Psoas muscle (tissue), 8 donors: ENCODE results near the gene ITGB1. TPM values are rescaled to one million over a fixed set of nuclear protein-coding genes. Genes with fewer than 3 reads are reported as not detected.

Source experiments
- ATAC-seq, 4 donors: fragments of 200-7000 bp; cut with Tn5 transposase; one replicate each; pipeline ENCODE4 v1.9.1; 2020; ENCODE audit warnings: moderate library complexity in 3 of 4, mild to moderate bottlenecking in 2 of 4
- DNase-seq, 2 donors: peaks; one replicate each; pipeline ENCODE4 v3.0.0-alpha.2; 2020
- H3K27ac ChIP-seq: fragments of 200-600 bp; one replicate; pipeline ENCODE4 v1.8.0; 2022
- H3K27me3 ChIP-seq, 3 donors: fragments of 200-600 bp in 1 of 3; one replicate each; pipeline versions ENCODE4 v1.6.1 to v1.8.0; 2013 to 2022; ENCODE audit warnings: low read length in 2 of 3, mild to moderate bottlenecking in 2 of 3, moderate library complexity in 1 of 3; ENCODE audit not compliant: insufficient read depth in 3 of 3
- H3K36me3 ChIP-seq, 2 donors: fragments of 200-600 bp in 1 of 2; one replicate each; pipeline versions ENCODE4 v1.6.1 to v1.8.0; 2013 to 2022; ENCODE audit warnings: low read depth in 1 of 2, mild to moderate bottlenecking in 1 of 2, moderate library complexity in 1 of 2; ENCODE audit not compliant: insufficient read depth in 1 of 2
- H3K4me1 ChIP-seq: fragments of 200-600 bp; one replicate; pipeline ENCODE4 v1.8.0; 2022
- H3K4me3 ChIP-seq: fragments of 200-600 bp; one replicate; pipeline ENCODE4 v1.8.0; 2022; ENCODE audit warnings: mild to moderate bottlenecking
- H3K9me3 ChIP-seq: fragments of 200-600 bp; one replicate; pipeline ENCODE4 v1.8.0; 2022
- whole genome bisulfite sequencing, 3 donors: extraction: QIAGEN DNeasy Blood & Tissue Kit; methylation state at CpG; one replicate each; pipeline versions ENCODE4 v1.1.6 to v1.1.7; 2013; 5-methylcytosine and 5-hydroxymethylcytosine counted together
- intact Hi-C, 2 donors: fragments of 100-400 bp; cut with DNase I; formaldehyde crosslinking; loops; one replicate each; pipeline versions ENCODE4 v1.11.0 to v1.14.2; 2022
- polyA plus RNA-seq, 3 donors: library from polyadenylated mRNA; stranded (reverse); fragments of 200-250 nt; gene quantifications; one replicate each; pipeline ENCODE4 v1.2.3, GENCODE V29; 2013
- total RNA-seq, 4 donors: library from RNA; stranded (reverse); fragmentation: NEBNext Ultra II Directional in 2 of 4; extraction: Animal tissue kit (Norgen Biotek cat#: 25700) in 2 of 4; gene quantifications; one replicate each; pipeline versions ENCODE4 v1.2.1 to v1.2.4, GENCODE V29; 2021 to 2023
- TF ChIP-seq, protein P1 (sequence below): fragments of 200-600 bp; IDR thresholded peaks from one replicate; pipeline ENCODE4 v1.8.0; 2022; ENCODE audit warnings: antibody characterized with exemption
- donor health status: healthy with polysubstance abuse.
- donor health status: DM: no; HTN: no; CAD: no; lungs with moderate emphysema.
- donor health status: Bipolar disorder and iron deficiency.
- donor health status: healthy.
- donor health status: DM: yes; HTN: yes; CAD: no.
- donor health status: DM: no; HTN: no; CAD: no.
- donor health status: DM: no; HTN: no; CAD: no.
- donor health status: DM: yes; HTN: yes; CAD: no.

ITGB1 gene
- total and polyA plus RNA-seq, 7 donors: 215 to 569 (median 255) TPM

DNA sequence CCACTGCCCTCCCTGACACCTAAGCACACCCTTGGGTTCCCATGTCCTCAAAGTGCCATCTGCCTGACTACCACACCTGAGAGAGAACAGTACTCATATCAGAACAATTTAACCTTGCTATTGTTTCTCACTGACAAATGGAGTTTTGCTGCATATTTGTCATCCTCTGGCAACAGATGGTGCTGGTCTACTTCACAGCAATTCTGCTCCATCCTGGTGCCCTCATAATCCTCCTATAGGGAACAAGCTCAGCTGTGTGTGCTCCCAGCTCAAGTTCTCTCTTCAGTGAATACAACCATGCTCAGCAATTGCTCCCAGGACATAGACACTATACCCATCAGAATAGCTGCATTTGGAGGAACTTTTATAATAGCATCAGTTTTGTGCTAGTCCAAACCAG lies 32.8 kb upstream of the ITGB1 start:
- intact Hi-C loops: no loop called here

DNA sequence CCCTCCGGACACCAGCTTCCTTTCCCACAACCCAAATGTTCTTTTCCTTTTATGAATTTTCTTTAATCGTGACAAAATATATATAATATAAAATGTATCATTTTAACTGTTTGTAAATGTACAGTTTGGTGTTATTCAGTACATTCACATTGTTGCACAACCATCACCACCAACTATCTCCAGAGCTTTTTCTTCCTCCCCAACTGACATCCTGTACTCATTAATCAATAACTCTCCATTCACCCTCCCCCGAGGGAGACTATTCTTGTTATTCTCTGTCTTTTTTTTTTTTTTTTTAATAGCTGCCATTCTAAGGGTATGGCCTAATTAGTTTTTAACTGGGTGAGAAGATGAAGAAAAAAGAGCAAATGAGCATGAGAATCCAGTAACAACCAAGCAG lies 30.6 kb upstream of the ITGB1 start:
- DNase-seq: no peak
- no peaks in the 10 kb centered on the region for H3K9me3 ChIP-seq
- intact Hi-C loops: no loop called here
- no peaks in the 10 kb centered on the region for H3K27me3 ChIP-seq
- ATAC-seq: no peak
- no peaks in the 10 kb centered on the region for H3K36me3 ChIP-seq
- 71 to 87% (median 76%) methylated on average over 3 of the region's 3 CpGs for WGBS, 3 donors
- no peaks in the 10 kb centered on the region for H3K4me1 ChIP-seq
- TF ChIP-seq, protein P1, sequence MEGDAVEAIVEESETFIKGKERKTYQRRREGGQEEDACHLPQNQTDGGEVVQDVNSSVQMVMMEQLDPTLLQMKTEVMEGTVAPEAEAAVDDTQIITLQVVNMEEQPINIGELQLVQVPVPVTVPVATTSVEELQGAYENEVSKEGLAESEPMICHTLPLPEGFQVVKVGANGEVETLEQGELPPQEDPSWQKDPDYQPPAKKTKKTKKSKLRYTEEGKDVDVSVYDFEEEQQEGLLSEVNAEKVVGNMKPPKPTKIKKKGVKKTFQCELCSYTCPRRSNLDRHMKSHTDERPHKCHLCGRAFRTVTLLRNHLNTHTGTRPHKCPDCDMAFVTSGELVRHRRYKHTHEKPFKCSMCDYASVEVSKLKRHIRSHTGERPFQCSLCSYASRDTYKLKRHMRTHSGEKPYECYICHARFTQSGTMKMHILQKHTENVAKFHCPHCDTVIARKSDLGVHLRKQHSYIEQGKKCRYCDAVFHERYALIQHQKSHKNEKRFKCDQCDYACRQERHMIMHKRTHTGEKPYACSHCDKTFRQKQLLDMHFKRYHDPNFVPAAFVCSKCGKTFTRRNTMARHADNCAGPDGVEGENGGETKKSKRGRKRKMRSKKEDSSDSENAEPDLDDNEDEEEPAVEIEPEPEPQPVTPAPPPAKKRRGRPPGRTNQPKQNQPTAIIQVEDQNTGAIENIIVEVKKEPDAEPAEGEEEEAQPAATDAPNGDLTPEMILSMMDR: no peak
- no peak overlapping the region for H3K27ac ChIP-seq
- H3K4me3 ChIP-seq: no peak overlapping the region

More for the DNA sequence above, 32.8 kb upstream of the ITGB1 start:
- H3K9me3 ChIP-seq: no peaks in the 10 kb centered on the region
- no peak overlapping the region for H3K4me3 ChIP-seq
- ATAC-seq (no peak), DNase-seq (no peak)
- TF ChIP-seq, protein P1: no peak
- H3K27me3 ChIP-seq: no peaks in the 10 kb centered on the region
- no peak overlapping the region for H3K27ac ChIP-seq
- H3K4me1 ChIP-seq: no peaks in the 10 kb centered on the region
- H3K36me3 ChIP-seq: no peaks in the 10 kb centered on the region

DNA sequence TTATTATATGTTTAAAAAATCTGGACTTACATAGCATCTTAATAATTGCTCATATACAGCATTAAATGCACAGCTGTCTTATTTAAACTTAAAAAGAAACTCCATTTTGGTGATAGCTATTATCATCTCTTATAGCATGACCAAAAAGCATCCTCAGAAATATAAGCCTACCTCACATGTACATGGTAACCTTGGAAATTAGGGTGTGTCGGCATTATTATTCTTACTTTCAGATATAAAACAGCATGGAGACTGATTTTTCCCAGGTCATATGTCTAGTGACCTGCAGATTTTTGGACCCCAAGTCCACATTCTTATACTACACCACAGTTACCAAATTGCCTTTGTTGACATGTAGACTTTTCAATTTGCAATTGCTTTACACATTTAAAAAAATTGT lies 29.1 kb upstream of the ITGB1 start:
- Histone ChIP-seq H3K9me3 (no peaks in the 10 kb centered on the region), H3K4me3 (no peak overlapping the region), H3K36me3 (no peaks in the 10 kb centered on the region), H3K4me1 (no peaks in the 10 kb centered on the region), H3K27me3 (no peaks in the 10 kb centered on the region), H3K27ac (no peak overlapping the region)
- no peak for ATAC-seq
- no peak for DNase-seq
- intact Hi-C loops: no loop called here
- 88 to 94% (median 88%) methylated on average over 1 of the region's 1 CpG for WGBS, 3 donors
- TF ChIP-seq, protein P1: no peak

DNA sequence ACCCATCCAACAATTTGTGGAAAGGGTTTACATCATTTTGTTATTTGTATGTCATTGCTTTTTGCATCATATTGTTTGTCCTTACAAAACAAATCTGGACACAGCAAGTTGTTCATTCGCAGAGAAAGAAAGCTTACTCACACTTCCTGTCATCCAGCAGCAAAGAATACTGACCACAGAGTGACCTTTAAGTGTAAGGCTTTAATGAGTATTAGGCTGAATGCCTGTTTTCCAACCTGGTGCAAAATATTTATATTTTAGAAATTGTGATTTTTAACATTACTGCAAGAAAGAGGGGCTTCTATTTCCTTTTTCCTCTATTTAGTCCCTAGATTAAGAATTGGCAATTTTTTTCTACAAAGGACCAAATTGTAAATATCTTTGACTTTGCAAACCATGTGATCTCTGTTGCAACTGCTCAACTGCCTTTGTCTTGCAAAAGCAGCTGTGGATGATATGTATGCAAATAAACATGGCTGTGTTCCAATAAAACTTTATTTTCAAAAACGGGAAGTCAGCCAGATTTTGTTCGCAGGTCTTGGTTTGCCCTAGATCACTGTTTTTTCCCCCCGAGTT lies 27.8 kb upstream of the ITGB1 start:
- WGBS, 3 donors: 37 to 53% (median 44%) methylated on average over 4 of the region's 4 CpGs
- Histone ChIP-seq H3K4me3 (no peak overlapping the region), H3K36me3 (no peaks in the 10 kb centered on the region), H3K9me3 (no peaks in the 10 kb centered on the region), H3K4me1 (peaks cover 3% of the 10 kb centered on the region), H3K27ac (peak overlapping the region; percentile 68), H3K27me3 (no peaks in the 10 kb centered on the region)
- TF ChIP-seq, protein P1: no peak
- no peak for DNase-seq
- intact Hi-C loops: no loop called here
- ATAC-seq: no peak

DNA sequence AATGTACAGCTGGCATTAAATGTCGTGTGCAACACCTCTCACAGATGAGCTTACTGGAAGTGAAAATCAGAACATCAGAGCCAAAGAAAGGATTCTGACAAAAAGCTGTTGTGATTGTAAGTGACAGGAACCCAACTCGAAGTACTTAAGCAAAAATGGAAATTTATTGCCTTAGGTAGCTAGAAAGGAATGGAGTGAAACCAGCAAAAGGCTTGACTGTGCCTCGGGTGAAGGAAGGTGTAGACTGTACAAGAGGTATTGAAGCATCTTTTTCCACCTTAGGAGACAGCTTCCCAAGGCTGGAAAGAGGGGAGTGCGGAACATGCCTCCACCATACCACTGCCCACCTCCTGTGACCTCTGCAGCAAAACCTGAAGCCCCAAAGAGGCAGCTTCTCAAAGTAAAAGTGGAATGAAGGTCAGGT lies 27.3 kb upstream of the ITGB1 start:
- H3K27me3 ChIP-seq: no peaks in the 10 kb centered on the region
- ATAC-seq (no peak), DNase-seq (no peak)
- no peak overlapping the region for H3K4me3 ChIP-seq
- H3K9me3 ChIP-seq: no peaks in the 10 kb centered on the region
- H3K4me1 ChIP-seq: peaks cover 3% of the 10 kb centered on the region
- peak overlapping the region; percentile 68 for H3K27ac ChIP-seq
- H3K36me3 ChIP-seq: no peaks in the 10 kb centered on the region
- TF ChIP-seq, protein P1: no peak
- 74 to 76% (median 74%) methylated on average over 4 of the region's 4 CpGs for WGBS, 3 donors
- intact Hi-C loops: no loop called here
